Fibroblast of mammary gland (primary cell): Measurements from ENCODE around the gene ZBTB37.
"Not testable (repeated sequence)": the region's sequence is repeated elsewhere in the genome, so short reads cannot be mapped to it uniquely, and the experiment has no call there.

ENCODE experiments used
- DNase-seq: peaks from one replicate; pipeline ENCODE4 v3.0.0-alpha.2; 2010; ENCODE audit warnings: low read depth
- H3K4me3 ChIP-seq: 2 replicates; pipeline ENCODE4 v1.5.1; 2011; ENCODE audit warnings: low read depth, mild to moderate bottlenecking, low read length, moderate library complexity; ENCODE audit not compliant: control insufficient read depth
- CTCF ChIP-seq: conservative IDR thresholded peaks from 2 replicates; pipeline ENCODE4 v1.5.1; 2011; ENCODE audit warnings: low read depth, low read length, inconsistent platforms; ENCODE audit not compliant: control insufficient read depth, insufficient read depth

ZBTB37 gene

GRCh38 chr1:173871500-173871899, 3.3 kb downstream of the ZBTB37 start:
- no peak for TF ChIP-seq CTCF
- DNase-seq: no peak
- no peak overlapping the region for H3K4me3 ChIP-seq

GRCh38 chr1:173876732-173877131, 8.6 kb downstream of the ZBTB37 start:
- TF ChIP-seq CTCF: no peak
- no peak overlapping the region for H3K4me3 ChIP-seq

GRCh38 chr1:173878251-173878650, 10.1 kb downstream of the ZBTB37 start:
- H3K4me3 ChIP-seq: no peak overlapping the region
- DNase-seq: no peak
- TF ChIP-seq CTCF: no peak

More at GRCh38 chr1:173876732-173877131, 8.6 kb downstream of the ZBTB37 start:
- DNase-seq: no peak

- DNase-seq, H3K4me3 ChIP-seq: not testable (repeated sequence)
These were observed 12.9 kb downstream of the ZBTB37 start for GRCh38 chr1:173881117-173881516.

GRCh38 chr1:173884701-173885100, 16.5 kb downstream of the ZBTB37 start:
- H3K4me3 ChIP-seq: no peak overlapping the region
- TF ChIP-seq CTCF: no peak
- DNase-seq: no peak

- no peak for TF ChIP-seq CTCF
- DNase-seq: no peak
- H3K4me3 ChIP-seq: no peak overlapping the region
These were observed 18.8 kb downstream of the ZBTB37 start for GRCh38 chr1:173886746-173887611.

- no peak for TF ChIP-seq CTCF
- DNase-seq: no peak
These were observed 19.4 kb downstream of the ZBTB37 start for GRCh38 chr1:173887627-173888026.

More at GRCh38 chr1:173887627-173888026, 19.4 kb downstream of the ZBTB37 start:
- no peak overlapping the region for H3K4me3 ChIP-seq
